Mesothelial cell of epicardium (in vitro differentiated cells): Measurements from ENCODE around the gene CASP8AP2. TPM values are rescaled to one million over a fixed set of nuclear protein-coding genes. Genes with fewer than 3 reads are reported as not detected.

Source experiments
- DNase-seq, 2 experiments: peaks; one replicate each; pipeline ENCODE4 v3.0.0; 2021; ENCODE audit warnings: low spot score in 2 of 2; ENCODE audit not compliant: unreplicated experiment in 2 of 2
- H3K27ac Mint-ChIP-seq: 2 replicates; pipeline ENCODE4 v1.8.0; 2021; ENCODE audit warnings: mixed read lengths
- H3K27me3 Mint-ChIP-seq: 2 replicates; pipeline ENCODE4 v1.8.0; 2021; ENCODE audit warnings: low read depth, mixed read lengths
- H3K36me3 Mint-ChIP-seq: 2 replicates; pipeline ENCODE4 v1.8.0; 2021; ENCODE audit warnings: mixed read lengths
- H3K4me1 Mint-ChIP-seq: 2 replicates; pipeline ENCODE4 v1.8.0; 2021; ENCODE audit warnings: mixed read lengths
- H3K4me3 Mint-ChIP-seq: 2 replicates; pipeline ENCODE4 v1.8.0; 2021; ENCODE audit warnings: mild to moderate bottlenecking, moderate library complexity, mixed read lengths
- H3K9me3 Mint-ChIP-seq: 2 replicates; pipeline ENCODE4 v1.8.0; 2021; ENCODE audit warnings: mixed read lengths
- total RNA-seq: library from RNA; stranded (reverse); gene quantifications from 3 replicates; pipeline ENCODE4 v1.2.1, GENCODE V29; 2021
- TF ChIP-seq, protein P1 (sequence below): fragments of 200-600 bp; sonication (generic); IDR thresholded peaks from one replicate; pipeline ENCODE4 v1.5.0; 2021; ENCODE audit warnings: antibody characterized with exemption; ENCODE audit not compliant: unreplicated experiment

CASP8AP2 gene
- total RNA-seq, 1 donor from 2014 or later = 23.4 TPM

DNA sequence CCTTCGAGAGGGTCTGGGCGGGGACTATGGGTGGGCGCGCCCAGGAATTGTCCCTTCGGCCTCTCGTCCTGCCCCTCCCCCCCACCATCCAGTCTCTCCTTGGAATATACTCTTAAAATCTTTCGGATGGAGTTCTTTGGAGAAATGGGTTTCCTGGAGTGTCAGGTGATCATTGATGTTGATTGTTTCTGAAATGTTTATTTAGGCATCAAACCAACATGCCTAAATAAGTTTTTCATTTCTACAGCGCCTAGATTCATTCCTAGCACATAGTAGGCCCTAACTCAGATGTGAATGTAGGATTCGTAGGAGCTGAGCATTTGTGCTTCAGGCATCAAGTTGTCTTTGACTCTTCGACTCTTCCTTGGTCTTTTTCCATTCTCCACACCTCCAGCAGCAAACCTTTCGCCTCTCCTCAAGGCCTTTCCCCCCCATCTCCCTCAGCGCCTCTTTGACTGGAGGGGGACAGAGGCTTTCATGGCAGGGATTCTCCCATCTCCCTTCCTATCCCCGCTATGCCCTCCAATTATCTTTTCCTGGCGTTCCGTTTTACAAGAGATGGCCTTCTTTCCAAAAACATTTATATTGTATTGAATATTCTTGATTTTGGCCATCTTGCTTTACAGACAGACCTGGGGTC lies 610 bp downstream of the CASP8AP2 start:
- H3K27me3 Mint-ChIP-seq = no peaks in the 10 kb centered on the region
- no peaks in the 10 kb centered on the region for H3K9me3 Mint-ChIP-seq
- H3K4me3 Mint-ChIP-seq = peak overlapping the region; percentile 100
- TF ChIP-seq, protein P1, sequence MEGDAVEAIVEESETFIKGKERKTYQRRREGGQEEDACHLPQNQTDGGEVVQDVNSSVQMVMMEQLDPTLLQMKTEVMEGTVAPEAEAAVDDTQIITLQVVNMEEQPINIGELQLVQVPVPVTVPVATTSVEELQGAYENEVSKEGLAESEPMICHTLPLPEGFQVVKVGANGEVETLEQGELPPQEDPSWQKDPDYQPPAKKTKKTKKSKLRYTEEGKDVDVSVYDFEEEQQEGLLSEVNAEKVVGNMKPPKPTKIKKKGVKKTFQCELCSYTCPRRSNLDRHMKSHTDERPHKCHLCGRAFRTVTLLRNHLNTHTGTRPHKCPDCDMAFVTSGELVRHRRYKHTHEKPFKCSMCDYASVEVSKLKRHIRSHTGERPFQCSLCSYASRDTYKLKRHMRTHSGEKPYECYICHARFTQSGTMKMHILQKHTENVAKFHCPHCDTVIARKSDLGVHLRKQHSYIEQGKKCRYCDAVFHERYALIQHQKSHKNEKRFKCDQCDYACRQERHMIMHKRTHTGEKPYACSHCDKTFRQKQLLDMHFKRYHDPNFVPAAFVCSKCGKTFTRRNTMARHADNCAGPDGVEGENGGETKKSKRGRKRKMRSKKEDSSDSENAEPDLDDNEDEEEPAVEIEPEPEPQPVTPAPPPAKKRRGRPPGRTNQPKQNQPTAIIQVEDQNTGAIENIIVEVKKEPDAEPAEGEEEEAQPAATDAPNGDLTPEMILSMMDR = no peak
- peaks cover 17% of the 10 kb centered on the region for H3K36me3 Mint-ChIP-seq
- H3K4me1 Mint-ChIP-seq = peaks cover 17% of the 10 kb centered on the region
- DNase-seq = no peak
- peak overlapping the region; percentile 97 for H3K27ac Mint-ChIP-seq

DNA sequence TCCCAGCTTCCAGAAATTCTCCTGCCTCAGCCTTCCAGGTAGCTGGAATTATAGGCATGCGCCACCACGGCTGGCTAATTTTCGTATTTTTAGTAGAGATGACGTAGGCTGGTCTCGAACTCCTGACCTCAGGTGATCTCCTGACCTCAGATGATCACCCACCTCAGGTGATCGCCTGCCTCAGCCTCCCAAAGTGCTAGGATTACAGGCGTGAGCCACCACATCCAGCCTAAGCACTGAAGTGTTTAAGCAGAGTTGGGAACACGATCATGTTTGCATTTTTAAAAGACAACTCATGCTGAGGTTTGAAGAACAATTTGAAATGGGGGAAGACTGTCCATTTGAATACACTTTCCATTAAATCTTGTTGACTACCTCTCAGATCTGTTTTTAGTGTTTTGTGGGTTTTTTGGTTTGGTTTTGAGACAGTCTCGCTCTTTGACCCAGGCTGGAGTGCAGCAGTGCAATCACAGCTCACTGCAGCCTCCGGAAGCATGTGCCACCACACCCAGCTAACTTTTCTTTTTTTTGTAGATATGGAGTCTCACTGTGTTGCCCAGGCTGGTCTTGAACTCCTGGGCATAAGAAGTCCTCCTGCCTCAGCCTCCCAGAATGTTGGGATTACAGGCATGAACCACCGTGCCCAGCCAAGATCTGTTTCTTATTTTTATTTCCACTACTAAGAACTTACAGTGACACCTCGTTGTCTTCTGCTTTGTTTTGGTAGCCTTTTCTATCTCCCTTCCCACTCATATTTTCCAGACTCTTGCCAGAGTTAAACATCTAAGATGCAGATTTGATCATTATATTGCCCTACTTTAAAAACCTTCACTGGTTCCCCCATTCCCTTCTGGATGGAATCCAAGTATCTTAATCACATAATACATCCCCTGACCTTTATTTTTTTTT lies 5.5 kb downstream of the CASP8AP2 start:
- Mint-ChIP-seq H3K36me3 (peaks cover 38% of the 10 kb centered on the region), H3K4me3 (no peak overlapping the region), H3K9me3 (no peaks in the 10 kb centered on the region), H3K27ac (peak overlapping the region; percentile 47), H3K27me3 (no peaks in the 10 kb centered on the region), H3K4me1 (peaks cover 11% of the 10 kb centered on the region)
- TF ChIP-seq, protein P1 = no peak
- DNase-seq = no peak

DNA sequence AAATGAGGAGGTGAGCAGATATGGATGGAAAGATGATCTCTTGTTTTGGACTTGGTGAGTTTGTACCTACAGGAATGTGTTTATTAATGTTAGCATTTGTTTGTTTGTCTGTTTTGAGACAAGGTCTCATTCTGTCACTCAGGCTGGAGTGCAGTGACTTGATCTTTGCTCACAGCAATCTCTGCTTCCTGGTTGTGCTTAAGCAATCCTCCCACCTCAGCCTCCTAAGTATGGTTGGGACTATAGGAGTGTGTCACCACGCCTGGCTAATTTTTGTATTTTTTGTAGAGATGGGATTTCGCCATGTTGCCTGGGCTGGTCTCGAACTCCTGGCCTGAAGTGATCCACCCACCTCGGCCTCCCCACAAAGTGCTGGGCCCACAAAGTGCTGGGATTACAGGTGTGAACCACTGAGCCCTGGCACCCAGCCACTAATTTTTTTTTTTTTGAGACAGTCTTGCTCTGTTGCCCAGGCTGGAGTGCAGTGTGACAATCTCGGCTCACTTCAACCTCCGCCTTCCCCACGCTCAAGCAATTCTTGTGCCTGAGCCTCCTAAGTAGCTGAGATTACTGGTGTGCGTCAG lies 7.1 kb downstream of the CASP8AP2 start:
- TF ChIP-seq, protein P1 = no peak
- no peak for DNase-seq
- H3K9me3 Mint-ChIP-seq = no peaks in the 10 kb centered on the region
- H3K27me3 Mint-ChIP-seq = no peaks in the 10 kb centered on the region
- H3K36me3 Mint-ChIP-seq = peaks cover 37% of the 10 kb centered on the region
- no peak overlapping the region for H3K27ac Mint-ChIP-seq
- peaks cover 7% of the 10 kb centered on the region for H3K4me1 Mint-ChIP-seq
- no peak overlapping the region for H3K4me3 Mint-ChIP-seq

DNA sequence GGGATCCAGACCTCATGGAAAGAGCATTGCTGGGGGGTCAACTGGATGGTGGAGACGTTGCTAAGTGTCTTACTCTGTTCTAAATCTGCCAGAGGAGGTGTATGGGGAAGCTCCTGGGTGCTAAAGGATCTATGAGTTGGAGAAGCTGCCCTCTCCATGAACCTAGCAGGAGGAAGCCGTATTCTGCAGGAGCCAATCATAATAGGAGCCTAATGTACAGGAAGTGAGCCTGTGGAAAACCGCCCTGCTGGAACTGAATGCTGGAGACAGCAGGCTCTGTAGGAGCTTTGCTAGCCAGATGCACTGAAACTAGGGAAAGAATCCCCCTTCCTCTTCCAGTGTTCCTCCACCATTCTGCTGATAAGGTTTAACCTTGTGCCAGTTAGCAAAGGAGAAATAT lies 10.9 kb downstream of the CASP8AP2 start:
- Mint-ChIP-seq H3K27me3 (no peaks in the 10 kb centered on the region), H3K4me3 (peak overlapping the region; percentile 4), H3K4me1 (peaks cover 19% of the 10 kb centered on the region), H3K9me3 (no peaks in the 10 kb centered on the region), H3K27ac (peak overlapping the region; percentile 89), H3K36me3 (peaks cover 19% of the 10 kb centered on the region)
- TF ChIP-seq, protein P1 = no peak
- no peak for DNase-seq

DNA sequence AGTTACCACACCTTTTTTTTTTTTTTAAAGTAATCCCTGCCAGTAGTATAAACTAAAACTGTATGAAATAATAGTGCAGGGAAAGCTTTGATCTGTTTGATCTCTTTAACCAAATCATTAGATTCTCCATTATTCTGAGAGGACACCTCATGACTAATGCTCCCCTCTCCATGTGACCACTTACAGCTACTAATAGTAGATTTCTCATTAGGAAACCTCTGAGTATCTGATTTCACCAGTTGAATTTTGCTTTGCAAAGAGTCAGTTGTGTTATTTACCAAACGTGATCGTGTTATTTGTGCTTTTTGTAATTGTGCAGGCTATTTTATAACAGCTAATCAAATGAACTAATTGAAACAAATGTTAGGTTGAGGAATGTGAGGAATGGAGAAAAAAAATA lies 12.5 kb downstream of the CASP8AP2 start:
- TF ChIP-seq, protein P1 = no peak
- no peaks in the 10 kb centered on the region for H3K27me3 Mint-ChIP-seq
- peaks cover 19% of the 10 kb centered on the region for H3K4me1 Mint-ChIP-seq
- no peak for DNase-seq
- H3K4me3 Mint-ChIP-seq = no peak overlapping the region
- peaks cover 10% of the 10 kb centered on the region for H3K36me3 Mint-ChIP-seq
- no peaks in the 10 kb centered on the region for H3K9me3 Mint-ChIP-seq
- peak overlapping the region; percentile 39 for H3K27ac Mint-ChIP-seq
